IMR-90 (cell line): Measurements from ENCODE around the gene CAMTA1. TPM values are rescaled to one million over a fixed set of nuclear protein-coding genes. Genes with fewer than 3 reads are reported as not detected.

Experiments used
- ATAC-seq: fragments of 200-7000 bp; cut with Tn5 transposase; 2 replicates; pipeline ENCODE4 v1.9.1; 2020; ENCODE audit warnings: low read depth, mild to moderate bottlenecking, moderate library complexity
- BruUV-seq: library from RNA; stranded (reverse); fragments of 400-500 nt; replicated peaks from 2 replicates; lab custom pipeline; 2021; lab: Mats Ljungman, UMichigan
- CTCF ChIA-PET: fragments of 300-600 bp; formaldehyde crosslinking; extraction: SDS; loops from one replicate; lab custom pipeline; 2021; ENCODE audit warnings: antibody characterized with exemption; lab: Yijun Ruan, JAX
- POLR2A ChIA-PET: fragments of 300-600 bp; sonication (Branson Sonifier 250); formaldehyde crosslinking; loops from one replicate; lab custom pipeline; 2022; ENCODE audit warnings: antibody characterized with exemption; ENCODE audit not compliant: unreplicated experiment; lab: Charles Lee
- DNase-seq: peaks from one replicate; pipeline ENCODE4 v3.0.0; 2013
- H2AFZ ChIP-seq: replicated peaks from 2 replicates; pipeline ENCODE3; 2013; ENCODE audit warnings: low read length, mild to moderate bottlenecking; ENCODE audit not compliant: poor library complexity
- H2AK5ac ChIP-seq: 2 replicates; pipeline ENCODE4 v1.6.1; 2013; ENCODE audit warnings: low read depth, low read length, inconsistent platforms
- H2AK9ac ChIP-seq: replicated peaks from 2 replicates; pipeline ENCODE3; 2013; ENCODE audit warnings: mild to moderate bottlenecking, low read depth, low read length, moderate library complexity; ENCODE audit not compliant: poor library complexity
- H2BK120ac ChIP-seq: 2 replicates; pipeline ENCODE4 v1.6.1; 2013; ENCODE audit warnings: low read depth, low read length, inconsistent platforms
- H2BK15ac ChIP-seq: 3 replicates; pipeline ENCODE4 v1.6.1; 2013; ENCODE audit warnings: low read depth, low read length, inconsistent platforms
- H2BK20ac ChIP-seq: 2 replicates; pipeline ENCODE4 v1.6.1; 2013; ENCODE audit warnings: low read depth, mild to moderate bottlenecking, inconsistent platforms, low read length, moderate library complexity
- H2BK5ac ChIP-seq: 2 replicates; pipeline ENCODE4 v1.6.1; 2013; ENCODE audit warnings: mild to moderate bottlenecking, low read depth, low read length, inconsistent platforms; ENCODE audit not compliant: poor library complexity, severe bottlenecking
- H3K14ac ChIP-seq: replicated peaks from 2 replicates; pipeline ENCODE4 v1.6.1; 2013; ENCODE audit warnings: low read depth, low read length, inconsistent platforms
- H3K18ac ChIP-seq: 2 replicates; pipeline ENCODE4 v1.6.1; 2013; ENCODE audit warnings: low read depth, low read length, control low read depth
- H3K23ac ChIP-seq: 2 replicates; pipeline ENCODE4 v1.6.1; 2013; ENCODE audit warnings: low read depth, low read length, inconsistent platforms
- H3K27ac ChIP-seq: 2 replicates; pipeline ENCODE4 v1.5.1; 2013; ENCODE audit warnings: mild to moderate bottlenecking, control low read depth, low read length; ENCODE audit not compliant: insufficient read depth
- H3K27me3 ChIP-seq: 2 replicates; pipeline ENCODE4 v1.6.1; 2013; ENCODE audit warnings: low read length; ENCODE audit not compliant: control insufficient read depth, insufficient read depth
- H3K36me3 ChIP-seq: 2 replicates; pipeline ENCODE4 v1.6.1; 2013; ENCODE audit warnings: low read length, mixed read lengths; ENCODE audit not compliant: control insufficient read depth, insufficient read depth
- H3K4ac ChIP-seq: 2 replicates; pipeline ENCODE4 v1.6.1; 2013; ENCODE audit warnings: low read depth, low read length, inconsistent platforms
- H3K4me1 ChIP-seq: 2 replicates; pipeline ENCODE4 v1.6.1; 2013; ENCODE audit warnings: low read length, mixed read lengths; ENCODE audit not compliant: control insufficient read depth, insufficient read depth
- H3K4me2 ChIP-seq: 2 replicates; pipeline ENCODE4 v1.6.1; 2013; ENCODE audit warnings: low read depth, mild to moderate bottlenecking, control low read depth, low read length, moderate library complexity
- H3K4me3 ChIP-seq: 2 replicates; pipeline ENCODE4 v1.5.1; 2013; ENCODE audit warnings: low read depth, mild to moderate bottlenecking, control low read depth, low read length, moderate library complexity; ENCODE audit not compliant: insufficient read depth
- H3K56ac ChIP-seq: 2 replicates; pipeline ENCODE4 v1.6.1; 2013; ENCODE audit warnings: low read length, inconsistent platforms; ENCODE audit not compliant: insufficient read depth; ENCODE audit errors: extremely low read depth
- H3K79me1 ChIP-seq, 2 experiments: 2 replicates each; pipeline ENCODE4 v1.6.1; 2013; ENCODE audit warnings: low read length in 2 of 2, inconsistent platforms in 1 of 2, low read depth in 1 of 2
- H3K9ac ChIP-seq: 2 replicates; pipeline ENCODE4 v1.6.1; 2013; ENCODE audit warnings: low read depth, low read length, control low read depth
- H3K9me1 ChIP-seq: 2 replicates; pipeline ENCODE4 v1.6.1; 2013; ENCODE audit warnings: low read length, inconsistent platforms; ENCODE audit not compliant: insufficient read depth
- H3K9me3 ChIP-seq: 2 replicates; pipeline ENCODE4 v1.6.1; 2013; ENCODE audit warnings: low read length; ENCODE audit not compliant: control insufficient read depth, insufficient read depth
- H4K20me1 ChIP-seq: 2 replicates; pipeline ENCODE4 v1.6.1; 2013; ENCODE audit warnings: low read length, inconsistent platforms; ENCODE audit not compliant: insufficient read depth
- H4K5ac ChIP-seq: 2 replicates; pipeline ENCODE4 v1.6.1; 2013; ENCODE audit warnings: mild to moderate bottlenecking, low read depth, low read length, control low read depth
- H4K8ac ChIP-seq, 2 experiments: 2 replicates each; pipeline ENCODE4 v1.6.1; 2013; ENCODE audit warnings: low read depth in 2 of 2, low read length in 2 of 2, control low read depth in 1 of 2, inconsistent platforms in 1 of 2
- H4K91ac ChIP-seq: 2 replicates; pipeline ENCODE4 v1.6.1; 2013; ENCODE audit warnings: low read depth, low read length, inconsistent platforms; ENCODE audit not compliant: insufficient read depth
- CEBPB ChIP-seq: IDR thresholded peaks from 2 replicates; pipeline ENCODE4 v1.6.1; 2012; ENCODE audit warnings: low read depth, low read length, improper control_type of control experiment
- CTCF ChIP-seq: conservative IDR thresholded peaks from 2 replicates; pipeline ENCODE4 v1.5.1; 2012; ENCODE audit warnings: mild to moderate bottlenecking, low read depth, low read length, improper control_type of control experiment
- FOS ChIP-seq: fragments of 150-350 bp; IDR thresholded peaks from 2 replicates; pipeline ENCODE4 v1.6.1; 2016; ENCODE audit warnings: low read depth, low read length
- MAFK ChIP-seq: IDR thresholded peaks from 2 replicates; pipeline ENCODE4 v1.6.1; 2012; ENCODE audit warnings: low read depth, low read length, improper control_type of control experiment
- MAZ ChIP-seq: IDR thresholded peaks from 2 replicates; pipeline ENCODE4 v1.6.1; 2012; ENCODE audit warnings: low read depth, mild to moderate bottlenecking, low read length, improper control_type of control experiment, moderate library complexity, borderline replicate concordance
- NFE2L2 ChIP-seq: fragments of 150-350 bp; IDR thresholded peaks from 2 replicates; pipeline ENCODE4 v1.6.1; 2016; ENCODE audit warnings: low read depth, mild to moderate bottlenecking, low read length
- RFX5 ChIP-seq: IDR thresholded peaks from 2 replicates; pipeline ENCODE4 v1.8.0; 2012; ENCODE audit warnings: low read depth, mild to moderate bottlenecking, low read length, moderate library complexity
- SMC3 ChIP-seq: fragments of 150-350 bp; IDR thresholded peaks from 2 replicates; pipeline ENCODE4 v1.6.1; 2016; ENCODE audit warnings: low read depth, mild to moderate bottlenecking, antibody characterized with exemption, low read length, moderate library complexity
- WGBS, 2 experiments: methylation state at CpG; one replicate each; pipeline versions ENCODE4 v1.1.5 to v1.1.7; 2013; ENCODE audit warnings: missing lambda C conversion rate in 2 of 2; ENCODE audit not compliant: insufficient read length in 1 of 2; ENCODE audit errors: extremely low coverage in 2 of 2; 5-methylcytosine and 5-hydroxymethylcytosine counted together
- dilution Hi-C: fragments of 300-500 bp; cut with HindIII; formaldehyde crosslinking; loops from one replicate; pipeline ENCODE4 v1.14.3; 2018; ENCODE audit warnings: low sequenced_read_pairs; ENCODE audit not compliant: unreplicated experiment
- in situ Hi-C: fragments of 300-500 bp; cut with MboI; formaldehyde crosslinking; loops from 3 replicates; pipeline ENCODE4 v1.14.3; 2019; ENCODE audit warnings: low sequenced_read_pairs, inconsistent platforms, mixed read lengths
- intact Hi-C: fragments of 100-400 bp; cut with micrococcal nuclease; formaldehyde crosslinking; loops from 2 replicates; pipeline ENCODE4 v1.10.0; 2022
- polyA plus RNA-seq, 3 experiments: library from polyadenylated mRNA; depleted of rRNA; stranded (reverse); fragments of >200 nt; gene quantifications; 2 replicates each; pipeline ENCODE4 v1.2.3, GENCODE V29; 2012; ENCODE audit warnings: low replicate concordance in 1 of 3
- total RNA-seq: library from RNA; depleted of rRNA; stranded (reverse); fragments of >200 nt; gene quantifications from 2 replicates; pipeline ENCODE4 v1.2.3, GENCODE V29; 2012
- TF ChIP-seq, protein P1 (sequence below): fragments of 150-350 bp; IDR thresholded peaks from 2 replicates; pipeline ENCODE4 v1.6.1; 2016; ENCODE audit warnings: low read depth, mild to moderate bottlenecking, low read length, moderate library complexity, borderline replicate concordance

The CAMTA1 gene
- total and polyA plus RNA-seq, 2 of the 4 experiments (the other 2 are of a cell fraction): 35.5 to 74.3 TPM

GRCh38 chr1:7691576-7691975 lies 906.3 kb downstream of the CAMTA1 start:
- Histone ChIP-seq H2BK15ac (no peak overlapping the region), H3K36me3 (no peaks in the 10 kb centered on the region), H2AFZ (no peak overlapping the region), H2BK20ac (no peak overlapping the region), H3K56ac (no peak overlapping the region), H2BK5ac (no peak overlapping the region), H3K4me1 (no peaks in the 10 kb centered on the region), H3K18ac (no peak overlapping the region), H3K27ac (no peak overlapping the region), H3K9ac (no peak overlapping the region), H3K9me1 (no peaks in the 10 kb centered on the region), H2BK120ac (no peak overlapping the region), H3K79me1 (no peaks in the 10 kb centered on the region), H3K4ac (no peak overlapping the region), H4K8ac (no peak overlapping the region), H3K23ac (no peak overlapping the region), H3K14ac (no peak overlapping the region), H3K27me3 (peaks cover 30% of the 10 kb centered on the region), H4K91ac (no peak overlapping the region), H3K9me3 (peaks cover 6% of the 10 kb centered on the region; the same call in 1 of the 2 replicates), H3K4me3 (no peak overlapping the region), H3K4me2 (no peak overlapping the region), H2AK9ac (no peak overlapping the region), H4K5ac (no peak overlapping the region), H4K20me1 (no peaks in the 10 kb centered on the region), H2AK5ac (no peak overlapping the region)
- TF ChIP-seq FOS (no peak), CEBPB (no peak), SMC3 (no peak), CTCF (no peak), NFE2L2 (no peak), MAFK (no peak), RFX5 (no peak), MAZ (no peak)
- TF ChIP-seq, protein P1, sequence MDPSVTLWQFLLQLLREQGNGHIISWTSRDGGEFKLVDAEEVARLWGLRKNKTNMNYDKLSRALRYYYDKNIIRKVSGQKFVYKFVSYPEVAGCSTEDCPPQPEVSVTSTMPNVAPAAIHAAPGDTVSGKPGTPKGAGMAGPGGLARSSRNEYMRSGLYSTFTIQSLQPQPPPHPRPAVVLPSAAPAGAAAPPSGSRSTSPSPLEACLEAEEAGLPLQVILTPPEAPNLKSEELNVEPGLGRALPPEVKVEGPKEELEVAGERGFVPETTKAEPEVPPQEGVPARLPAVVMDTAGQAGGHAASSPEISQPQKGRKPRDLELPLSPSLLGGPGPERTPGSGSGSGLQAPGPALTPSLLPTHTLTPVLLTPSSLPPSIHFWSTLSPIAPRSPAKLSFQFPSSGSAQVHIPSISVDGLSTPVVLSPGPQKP: no peak
- ChIA-PET POLR2A (no interaction called here), CTCF (no interaction called here)
- dilution Hi-C loops: no loop called here
- intact Hi-C loops: no loop called here
- ATAC-seq (no peak), DNase-seq (no peak)
- in situ Hi-C loops: no loop called here
- WGBS, 2 experiments: no CpG with 5 or more reads among the region's 3 CpGs
- no TSS peak for BruUV-seq
